ENCODE data around the gene CCDC60. TPM values are rescaled to one million over a fixed set of nuclear protein-coding genes. Genes with fewer than 3 reads are reported as not detected.

CCDC60 gene
- not detected in 2 replicates for total RNA-seq

GRCh38 chr12:119334430-119335170, at the start of gene CCDC60:
CCDC60 (plus strand) TSS chr12:119334729; CDS start chr12:119335177, 448 bp downstream.

Other genes with a start within 250 kb of the CCDC60 start
- 5.5 and 6.0 TPM in 2 replicates for gene HSPB8, start 155.8 kb upstream of the CCDC60 start, total RNA-seq

Data from thoracic aorta endothelial cell (primary cell).